GM19025 (cell line): Measurements from ENCODE around the gene CNFN.

ENCODE experiments used
- ATAC-seq: cut with Tn5 transposase; IDR thresholded peaks from one replicate; pipeline ENCODE4 v1.9.1; 2021; ENCODE audit warnings: mild to moderate bottlenecking, low read depth, moderate library complexity; ENCODE audit not compliant: unreplicated experiment

CNFN gene, protein sequence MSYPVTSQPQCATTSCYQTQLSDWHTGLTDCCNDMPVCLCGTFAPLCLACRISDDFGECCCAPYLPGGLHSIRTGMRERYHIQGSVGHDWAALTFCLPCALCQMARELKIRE

DNA sequence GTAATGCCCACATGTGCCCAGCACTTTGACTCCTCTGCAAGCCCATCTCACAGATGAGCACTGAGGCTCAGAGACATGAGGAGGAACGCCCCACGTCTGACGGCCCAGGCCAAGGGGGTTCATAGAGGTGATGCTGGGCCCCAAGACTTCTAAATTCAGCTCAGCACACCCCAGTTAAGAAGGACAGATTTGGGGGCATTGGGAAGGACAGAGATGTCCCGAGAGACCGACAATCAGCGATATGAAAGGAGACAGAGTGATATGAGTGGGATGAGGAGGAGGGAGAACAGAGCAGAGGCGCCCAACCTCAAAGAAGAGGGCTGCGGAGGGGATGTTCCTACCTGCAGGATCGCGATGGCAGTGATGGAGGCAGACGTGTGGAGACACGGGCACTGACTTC is at the start of gene CNFN:
TSS of gene CNFN (minus strand) at position 399 of the 400 bp plus-strand sequence. CDS start 1,260 bp downstream, outside the sequence.
- no peak for ATAC-seq

- no peak for ATAC-seq
These were observed 45.9 kb upstream of the CNFN start for GRCh38 chr19:42436006-42436405.

DNA sequence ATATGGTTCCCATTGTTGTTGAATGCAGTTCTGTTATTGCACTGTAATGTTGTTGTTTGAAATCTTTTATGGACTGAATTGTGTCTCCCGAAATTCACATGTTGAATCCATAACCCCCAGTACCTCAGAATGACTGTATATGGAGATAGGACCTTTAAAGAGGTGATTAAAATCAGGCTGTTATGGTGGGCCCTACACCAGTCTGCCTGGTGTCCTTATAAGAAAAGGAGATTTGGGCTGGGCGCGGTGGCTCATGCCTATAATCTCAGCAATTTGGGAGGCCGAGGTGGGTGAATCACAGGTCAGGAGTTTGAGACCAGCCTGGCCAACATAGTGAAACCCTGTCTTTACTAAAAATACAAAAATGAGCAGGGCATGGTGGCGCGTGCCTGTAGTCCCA is 45.2 kb upstream of the CNFN start:
- no peak for ATAC-seq

GRCh38 chr19:42433503-42434260 is 43.6 kb upstream of the CNFN start:
- no peak for ATAC-seq

GRCh38 chr19:42431486-42431885 is 41.4 kb upstream of the CNFN start:
- no peak for ATAC-seq

GRCh38 chr19:42428676-42429075 is 38.6 kb upstream of the CNFN start:
- ATAC-seq = no peak

DNA sequence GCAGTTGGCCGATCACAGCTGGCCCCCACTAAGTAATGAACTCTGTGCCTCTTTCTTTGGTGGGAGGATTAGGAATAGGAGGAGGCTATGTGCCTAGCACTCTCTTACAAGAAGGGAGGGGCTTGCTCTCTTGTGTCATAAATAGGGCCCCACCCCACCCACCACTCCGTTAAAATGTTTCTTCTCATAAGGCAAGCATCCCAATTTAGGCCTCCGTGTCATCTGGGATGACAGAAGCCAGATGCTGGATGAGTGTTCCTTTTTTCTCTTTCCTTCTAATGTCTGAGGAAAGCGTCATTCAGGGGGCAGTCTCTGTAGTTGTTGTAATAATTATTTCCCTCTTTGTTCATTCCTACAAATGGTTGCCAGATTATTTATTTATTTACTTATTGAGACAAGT is 37.2 kb upstream of the CNFN start, which contains the start of gene LIPE:
TSS of gene LIPE (minus strand) at position 76 of the 400 bp plus-strand sequence. CDS start 239 bp downstream, outside the sequence.
- ATAC-seq = no peak

DNA sequence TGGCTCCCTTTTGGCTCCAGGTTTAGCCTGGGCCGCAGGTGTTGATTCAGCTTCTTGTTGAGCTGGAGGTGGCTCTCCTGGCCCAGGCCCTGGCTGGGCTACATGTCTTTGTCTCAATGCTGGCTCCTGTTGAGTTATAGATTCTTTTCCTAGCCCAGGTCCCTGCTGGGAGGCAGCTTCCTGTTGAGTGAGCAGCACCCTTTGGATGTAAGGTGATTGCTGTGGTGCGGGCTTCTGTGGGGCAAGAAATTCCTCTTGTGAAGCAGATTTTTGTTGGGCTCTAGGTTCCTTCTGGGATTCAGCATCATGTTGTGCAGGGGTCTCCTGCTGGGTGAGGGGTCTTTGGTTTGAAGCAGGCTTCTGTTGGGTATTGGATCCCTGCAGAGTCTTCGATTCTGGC is 36.5 kb upstream of the CNFN start:
- no peak for ATAC-seq

DNA sequence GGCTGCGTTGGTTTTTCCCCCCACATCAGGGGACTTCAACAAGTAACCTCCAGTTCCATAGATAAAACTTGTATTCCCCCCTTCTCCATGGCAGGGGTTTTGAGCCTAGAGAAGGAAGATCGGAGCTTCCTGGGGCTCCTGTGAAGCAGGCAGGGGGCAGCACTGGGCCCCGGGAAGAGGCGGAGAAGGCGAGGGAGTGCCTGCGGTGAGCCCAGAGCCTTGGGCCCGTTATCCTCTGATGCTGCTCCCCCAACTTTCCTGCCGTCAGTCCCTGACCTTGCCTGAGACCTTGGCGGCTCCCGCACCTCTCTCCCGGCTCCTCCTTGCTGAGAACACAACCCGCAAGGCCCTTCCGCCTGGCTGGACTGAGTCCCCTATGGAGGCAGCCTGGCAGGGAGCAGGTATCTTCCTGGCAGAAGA is 34.6 kb upstream of the CNFN start:
- ATAC-seq = no peak

DNA sequence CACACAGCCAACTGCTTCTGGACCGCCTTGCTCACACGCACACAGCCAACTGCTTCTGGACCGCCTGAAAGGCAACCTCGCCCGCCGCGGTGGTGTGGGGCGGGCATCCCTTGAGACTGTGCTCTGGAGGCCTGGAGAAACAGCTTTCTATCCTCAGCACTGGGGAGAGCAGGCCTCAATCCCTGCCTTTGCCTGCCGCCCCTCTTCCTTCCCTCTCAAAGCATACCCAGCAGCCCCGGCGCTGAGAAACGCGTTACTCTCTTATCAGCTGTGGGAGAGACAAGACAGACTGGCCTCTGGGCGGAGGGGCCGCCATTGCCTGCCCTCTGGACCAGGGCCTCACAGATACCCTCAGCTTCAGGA is 34.2 kb upstream of the CNFN start:
- ATAC-seq = no peak

GRCh38 chr19:42423462-42424344 is 33.6 kb upstream of the CNFN start:
- ATAC-seq = peak; percentile 82

DNA sequence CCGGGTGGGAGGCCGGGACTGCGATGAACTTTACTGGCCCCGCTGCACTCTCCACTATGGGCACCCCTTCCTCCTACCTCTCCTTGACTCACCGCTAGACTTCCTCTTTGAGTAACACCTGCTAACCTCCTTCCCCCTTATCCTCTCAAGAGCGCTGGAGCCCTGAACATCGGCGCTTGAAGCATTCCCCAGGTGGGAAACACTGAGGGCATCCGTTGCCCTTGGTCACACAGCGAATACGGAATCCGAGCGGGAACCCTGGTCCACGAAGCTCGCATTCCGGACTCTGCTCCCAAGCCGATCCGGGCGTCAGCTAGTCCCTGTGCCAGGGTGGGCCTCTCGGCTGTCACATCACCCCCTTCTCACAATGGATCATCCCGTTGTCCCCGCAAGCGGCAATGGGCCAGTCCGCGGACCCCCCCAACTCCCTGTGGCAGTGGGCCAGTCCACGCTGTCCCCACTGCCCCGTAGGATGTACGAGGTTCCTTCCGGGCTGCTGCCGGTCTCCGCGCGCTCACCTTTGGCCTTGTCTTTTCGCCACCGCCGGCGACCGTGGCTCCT is 32.9 kb upstream of the CNFN start:
- peak; percentile 28 for ATAC-seq

DNA sequence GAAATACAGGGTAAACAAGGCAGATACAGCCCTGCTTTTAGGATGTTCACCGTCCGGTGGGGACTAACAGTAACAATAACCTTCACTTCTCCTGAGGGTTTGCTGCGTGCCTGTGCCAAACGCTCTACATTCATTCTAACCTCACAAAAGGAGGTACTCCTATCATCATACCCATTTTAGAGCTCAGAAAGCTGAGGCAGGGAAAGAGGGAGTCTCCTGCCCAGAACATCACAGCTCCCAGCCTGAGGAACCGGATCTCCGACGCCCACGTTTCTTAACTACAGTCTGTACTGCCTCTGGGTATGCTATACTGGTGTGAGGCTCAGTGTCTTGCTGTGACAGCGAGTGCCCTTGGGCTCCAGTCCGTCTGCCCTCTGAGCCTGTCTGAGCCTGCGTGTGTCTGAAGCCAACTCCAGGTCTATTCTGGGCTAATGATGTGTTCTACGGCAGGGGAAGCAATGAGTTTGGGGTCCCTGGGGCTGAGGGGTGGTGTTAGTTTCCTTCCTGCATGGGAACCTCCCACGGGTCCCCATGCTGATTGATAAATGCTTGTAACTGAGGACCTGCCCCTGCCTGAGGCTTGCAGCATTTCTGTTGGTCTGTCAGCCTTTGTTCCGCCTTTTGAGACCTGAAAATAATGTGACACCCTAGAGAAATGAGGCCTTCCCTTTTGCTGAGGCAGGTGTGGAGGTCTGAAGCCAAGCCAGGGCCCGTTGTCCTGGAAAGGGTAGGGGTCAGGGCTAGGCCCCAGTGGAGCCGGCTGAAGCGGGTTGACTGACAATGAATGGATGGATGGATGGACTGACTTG is 32.2 kb upstream of the CNFN start:
- ATAC-seq = no peak

DNA sequence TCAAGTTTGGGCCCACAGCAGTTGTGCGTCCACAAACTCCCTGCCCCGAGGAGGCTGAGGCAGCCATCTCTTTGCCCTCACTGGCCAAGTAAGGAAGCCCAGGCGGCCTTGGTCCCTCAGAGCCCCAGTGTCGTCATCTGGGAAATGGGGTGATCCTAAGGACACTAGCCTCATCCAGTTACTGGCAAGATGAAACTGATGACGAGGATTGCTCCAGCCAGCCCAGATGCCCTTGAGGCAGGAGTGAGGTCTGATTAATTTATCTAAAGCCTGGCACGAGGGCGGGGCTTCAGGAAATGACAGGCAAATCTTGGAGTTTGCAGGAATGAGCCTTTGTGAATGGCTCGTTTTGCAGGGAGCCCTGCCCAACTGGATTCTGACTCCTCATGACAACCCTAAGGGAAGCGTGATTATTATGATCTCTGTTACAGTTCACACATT is 31.5 kb upstream of the CNFN start:
- ATAC-seq = no peak

DNA sequence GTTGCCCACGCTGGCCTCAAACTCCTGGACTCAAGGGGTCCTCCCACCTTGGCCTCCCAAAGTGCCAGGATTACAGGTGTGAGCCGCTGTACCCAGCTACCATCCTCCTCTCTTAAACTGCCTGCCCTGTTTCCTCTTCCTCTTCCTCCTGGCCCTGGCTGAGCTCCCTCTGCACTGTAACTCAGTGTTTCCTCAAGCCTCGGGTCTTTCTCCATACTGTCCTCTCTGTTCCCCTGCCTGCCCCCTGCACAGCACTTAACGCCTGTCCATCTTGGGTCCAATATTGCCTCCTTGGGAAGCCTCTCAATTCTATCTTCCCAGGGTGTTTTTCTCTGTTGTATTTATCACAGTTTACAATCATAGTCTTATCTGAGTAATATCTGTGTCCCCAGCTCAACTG is 31.0 kb upstream of the CNFN start:
- ATAC-seq = no peak

DNA sequence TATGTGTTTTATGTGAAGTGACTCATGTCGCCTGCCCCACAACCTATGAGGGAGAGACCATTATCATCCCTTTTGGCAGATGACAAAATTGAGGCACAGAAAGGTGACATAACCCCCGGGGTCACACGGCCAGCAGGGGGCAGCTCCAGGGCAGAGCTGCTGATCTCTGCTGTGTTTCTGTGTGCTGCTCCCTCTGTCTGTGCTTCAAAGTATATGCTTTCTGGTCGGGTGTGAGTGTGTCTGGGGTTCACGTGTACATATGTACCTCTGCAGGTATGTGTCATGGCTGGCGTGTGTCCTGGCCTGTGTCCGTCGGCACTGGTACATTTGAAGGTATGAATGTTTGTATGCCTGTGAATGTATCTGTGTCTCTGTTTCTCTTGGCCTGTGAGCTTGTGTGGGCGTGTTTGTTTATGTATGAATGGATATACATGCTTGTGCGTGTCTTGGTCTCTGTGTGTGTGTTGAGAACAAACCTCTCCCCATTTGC is 30.0 kb upstream of the CNFN start:
- no peak for ATAC-seq

DNA sequence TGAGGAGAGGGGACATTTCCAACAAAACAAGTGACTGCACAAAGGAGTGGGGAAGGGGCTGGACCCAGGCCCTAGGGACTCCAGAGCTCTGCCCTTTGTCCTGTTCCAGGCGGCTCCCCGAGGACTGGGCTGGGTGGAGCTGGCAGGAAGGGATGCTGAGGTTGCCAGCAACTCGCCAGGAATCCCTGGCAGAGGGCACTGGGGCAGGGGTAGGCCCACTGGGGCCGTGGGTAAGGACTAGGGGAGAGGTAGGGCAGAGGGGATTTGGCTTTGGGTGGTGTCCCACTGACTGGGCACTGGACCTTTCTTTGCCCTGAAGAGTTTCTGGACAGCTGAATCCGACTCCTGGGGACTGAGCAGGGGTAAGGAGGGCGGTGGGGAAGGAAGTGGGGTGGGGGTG is 29.2 kb upstream of the CNFN start:
- no peak for ATAC-seq

- no peak for ATAC-seq
These were observed 22.6 kb upstream of the CNFN start for GRCh38 chr19:42412661-42413076.

- ATAC-seq = no peak
These were observed 22.1 kb upstream of the CNFN start for GRCh38 chr19:42412227-42412626.

GRCh38 chr19:42411581-42412178 is 21.6 kb upstream of the CNFN start:
- ATAC-seq = no peak
